IMR-90 (cell line): Measurements from ENCODE around the gene FAM13B. TPM values are rescaled to one million over a fixed set of nuclear protein-coding genes. Genes with fewer than 3 reads are reported as not detected.

Experiments
- ATAC-seq: fragments of 200-7000 bp; cut with Tn5 transposase; 2 replicates; pipeline ENCODE4 v1.9.1; 2020; ENCODE audit warnings: low read depth, mild to moderate bottlenecking, moderate library complexity
- BruUV-seq: library from RNA; stranded (reverse); fragments of 400-500 nt; replicated peaks from 2 replicates; lab custom pipeline; 2021; lab: Mats Ljungman, UMichigan
- CTCF ChIA-PET: fragments of 300-600 bp; formaldehyde crosslinking; extraction: SDS; loops from one replicate; lab custom pipeline; 2021; ENCODE audit warnings: antibody characterized with exemption; lab: Yijun Ruan, JAX
- POLR2A ChIA-PET: fragments of 300-600 bp; sonication (Branson Sonifier 250); formaldehyde crosslinking; loops from one replicate; lab custom pipeline; 2022; ENCODE audit warnings: antibody characterized with exemption; ENCODE audit not compliant: unreplicated experiment; lab: Charles Lee
- DNase-seq: peaks from one replicate; pipeline ENCODE4 v3.0.0; 2013
- H2AFZ ChIP-seq: replicated peaks from 2 replicates; pipeline ENCODE3; 2013; ENCODE audit warnings: low read length, mild to moderate bottlenecking; ENCODE audit not compliant: poor library complexity
- H2AK5ac ChIP-seq: 2 replicates; pipeline ENCODE4 v1.6.1; 2013; ENCODE audit warnings: low read depth, low read length, inconsistent platforms
- H2AK9ac ChIP-seq: replicated peaks from 2 replicates; pipeline ENCODE3; 2013; ENCODE audit warnings: mild to moderate bottlenecking, low read depth, low read length, moderate library complexity; ENCODE audit not compliant: poor library complexity
- H2BK120ac ChIP-seq: 2 replicates; pipeline ENCODE4 v1.6.1; 2013; ENCODE audit warnings: low read depth, low read length, inconsistent platforms
- H2BK15ac ChIP-seq: 3 replicates; pipeline ENCODE4 v1.6.1; 2013; ENCODE audit warnings: low read depth, low read length, inconsistent platforms
- H2BK20ac ChIP-seq: 2 replicates; pipeline ENCODE4 v1.6.1; 2013; ENCODE audit warnings: low read depth, mild to moderate bottlenecking, inconsistent platforms, low read length, moderate library complexity
- H2BK5ac ChIP-seq: 2 replicates; pipeline ENCODE4 v1.6.1; 2013; ENCODE audit warnings: mild to moderate bottlenecking, low read depth, low read length, inconsistent platforms; ENCODE audit not compliant: poor library complexity, severe bottlenecking
- H3K14ac ChIP-seq: replicated peaks from 2 replicates; pipeline ENCODE4 v1.6.1; 2013; ENCODE audit warnings: low read depth, low read length, inconsistent platforms
- H3K18ac ChIP-seq: 2 replicates; pipeline ENCODE4 v1.6.1; 2013; ENCODE audit warnings: low read depth, low read length, control low read depth
- H3K23ac ChIP-seq: 2 replicates; pipeline ENCODE4 v1.6.1; 2013; ENCODE audit warnings: low read depth, low read length, inconsistent platforms
- H3K27ac ChIP-seq: 2 replicates; pipeline ENCODE4 v1.5.1; 2013; ENCODE audit warnings: mild to moderate bottlenecking, control low read depth, low read length; ENCODE audit not compliant: insufficient read depth
- H3K27me3 ChIP-seq: 2 replicates; pipeline ENCODE4 v1.6.1; 2013; ENCODE audit warnings: low read length; ENCODE audit not compliant: control insufficient read depth, insufficient read depth
- H3K36me3 ChIP-seq: 2 replicates; pipeline ENCODE4 v1.6.1; 2013; ENCODE audit warnings: low read length, mixed read lengths; ENCODE audit not compliant: control insufficient read depth, insufficient read depth
- H3K4ac ChIP-seq: 2 replicates; pipeline ENCODE4 v1.6.1; 2013; ENCODE audit warnings: low read depth, low read length, inconsistent platforms
- H3K4me1 ChIP-seq: 2 replicates; pipeline ENCODE4 v1.6.1; 2013; ENCODE audit warnings: low read length, mixed read lengths; ENCODE audit not compliant: control insufficient read depth, insufficient read depth
- H3K4me2 ChIP-seq: 2 replicates; pipeline ENCODE4 v1.6.1; 2013; ENCODE audit warnings: low read depth, mild to moderate bottlenecking, control low read depth, low read length, moderate library complexity
- H3K4me3 ChIP-seq: 2 replicates; pipeline ENCODE4 v1.5.1; 2013; ENCODE audit warnings: low read depth, mild to moderate bottlenecking, control low read depth, low read length, moderate library complexity; ENCODE audit not compliant: insufficient read depth
- H3K56ac ChIP-seq: 2 replicates; pipeline ENCODE4 v1.6.1; 2013; ENCODE audit warnings: low read length, inconsistent platforms; ENCODE audit not compliant: insufficient read depth; ENCODE audit errors: extremely low read depth
- H3K79me1 ChIP-seq, 2 experiments: 2 replicates each; pipeline ENCODE4 v1.6.1; 2013; ENCODE audit warnings: low read length in 2 of 2, inconsistent platforms in 1 of 2, low read depth in 1 of 2
- H3K9ac ChIP-seq: 2 replicates; pipeline ENCODE4 v1.6.1; 2013; ENCODE audit warnings: low read depth, low read length, control low read depth
- H3K9me1 ChIP-seq: 2 replicates; pipeline ENCODE4 v1.6.1; 2013; ENCODE audit warnings: low read length, inconsistent platforms; ENCODE audit not compliant: insufficient read depth
- H3K9me3 ChIP-seq: 2 replicates; pipeline ENCODE4 v1.6.1; 2013; ENCODE audit warnings: low read length; ENCODE audit not compliant: control insufficient read depth, insufficient read depth
- H4K20me1 ChIP-seq: 2 replicates; pipeline ENCODE4 v1.6.1; 2013; ENCODE audit warnings: low read length, inconsistent platforms; ENCODE audit not compliant: insufficient read depth
- H4K5ac ChIP-seq: 2 replicates; pipeline ENCODE4 v1.6.1; 2013; ENCODE audit warnings: mild to moderate bottlenecking, low read depth, low read length, control low read depth
- H4K8ac ChIP-seq, 2 experiments: 2 replicates each; pipeline ENCODE4 v1.6.1; 2013; ENCODE audit warnings: low read depth in 2 of 2, low read length in 2 of 2, control low read depth in 1 of 2, inconsistent platforms in 1 of 2
- H4K91ac ChIP-seq: 2 replicates; pipeline ENCODE4 v1.6.1; 2013; ENCODE audit warnings: low read depth, low read length, inconsistent platforms; ENCODE audit not compliant: insufficient read depth
- BHLHE40 ChIP-seq: fragments of 150-350 bp; IDR thresholded peaks from 2 replicates; pipeline ENCODE4 v1.6.1; 2016; ENCODE audit warnings: mild to moderate bottlenecking, low read depth, low read length
- CHD1 ChIP-seq: IDR thresholded peaks from 2 replicates; pipeline ENCODE4 v1.6.1; 2012; ENCODE audit warnings: low read depth, low read length, improper control_type of control experiment
- MAFK ChIP-seq: IDR thresholded peaks from 2 replicates; pipeline ENCODE4 v1.6.1; 2012; ENCODE audit warnings: low read depth, low read length, improper control_type of control experiment
- MAZ ChIP-seq: IDR thresholded peaks from 2 replicates; pipeline ENCODE4 v1.6.1; 2012; ENCODE audit warnings: low read depth, mild to moderate bottlenecking, low read length, improper control_type of control experiment, moderate library complexity, borderline replicate concordance
- MXI1 ChIP-seq: IDR thresholded peaks from 2 replicates; pipeline ENCODE4 v1.6.1; 2012; ENCODE audit warnings: low read depth, mild to moderate bottlenecking, low read length, moderate library complexity, borderline replicate concordance
- NFE2L2 ChIP-seq: fragments of 150-350 bp; IDR thresholded peaks from 2 replicates; pipeline ENCODE4 v1.6.1; 2016; ENCODE audit warnings: low read depth, mild to moderate bottlenecking, low read length
- RAD21 ChIP-seq: IDR thresholded peaks from 2 replicates; pipeline ENCODE4 v1.6.1; 2012; ENCODE audit warnings: low read length, improper control_type of control experiment
- RCOR1 ChIP-seq: IDR thresholded peaks from 2 replicates; pipeline ENCODE4 v1.6.1; 2012; ENCODE audit warnings: mild to moderate bottlenecking, low read length, improper control_type of control experiment; ENCODE audit not compliant: insufficient replicate concordance
- SMC3 ChIP-seq: fragments of 150-350 bp; IDR thresholded peaks from 2 replicates; pipeline ENCODE4 v1.6.1; 2016; ENCODE audit warnings: low read depth, mild to moderate bottlenecking, antibody characterized with exemption, low read length, moderate library complexity
- USF2 ChIP-seq: fragments of 150-350 bp; IDR thresholded peaks from 2 replicates; pipeline ENCODE4 v1.6.1; 2017; ENCODE audit warnings: mild to moderate bottlenecking, antibody characterized with exemption, low read length, low read depth
- dilution Hi-C: fragments of 300-500 bp; cut with HindIII; formaldehyde crosslinking; loops from one replicate; pipeline ENCODE4 v1.14.3; 2018; ENCODE audit warnings: low sequenced_read_pairs; ENCODE audit not compliant: unreplicated experiment
- in situ Hi-C: fragments of 300-500 bp; cut with MboI; formaldehyde crosslinking; loops from 3 replicates; pipeline ENCODE4 v1.14.3; 2019; ENCODE audit warnings: low sequenced_read_pairs, inconsistent platforms, mixed read lengths
- intact Hi-C: fragments of 100-400 bp; cut with micrococcal nuclease; formaldehyde crosslinking; loops from 2 replicates; pipeline ENCODE4 v1.10.0; 2022
- polyA plus RNA-seq, 3 experiments: library from polyadenylated mRNA; depleted of rRNA; stranded (reverse); fragments of >200 nt; gene quantifications; 2 replicates each; pipeline ENCODE4 v1.2.3, GENCODE V29; 2012; ENCODE audit warnings: low replicate concordance in 1 of 3
- total RNA-seq: library from RNA; depleted of rRNA; stranded (reverse); fragments of >200 nt; gene quantifications from 2 replicates; pipeline ENCODE4 v1.2.3, GENCODE V29; 2012
- TF ChIP-seq, protein P1 (sequence below): fragments of 150-350 bp; IDR thresholded peaks from 2 replicates; pipeline ENCODE4 v1.6.1; 2016; ENCODE audit warnings: low read depth, mild to moderate bottlenecking, low read length, moderate library complexity, borderline replicate concordance

The FAM13B gene
- total and polyA plus RNA-seq, 2 of the 4 experiments (the other 2 are of a cell fraction): 14.6 to 15.1 TPM

DNA sequence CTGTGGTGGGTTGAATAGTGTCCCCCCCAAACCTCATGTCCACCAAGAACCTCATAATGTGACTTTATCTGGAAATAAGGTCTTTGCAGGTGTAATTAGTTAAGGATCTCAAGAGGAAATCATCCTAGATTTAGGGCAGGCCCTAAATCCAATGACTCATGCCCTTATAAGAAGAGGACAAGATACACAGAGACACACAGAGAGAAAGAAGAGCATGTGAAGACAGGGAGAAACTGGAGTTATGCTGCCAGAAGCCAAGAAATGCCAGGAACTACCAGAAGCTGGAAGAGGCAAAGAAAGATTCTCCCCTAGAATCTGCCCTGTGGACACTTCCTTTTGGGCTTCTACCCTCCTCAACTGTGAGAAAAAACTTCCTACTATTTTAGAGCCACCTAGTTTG is 8.8 kb downstream of the FAM13B start:
- Histone ChIP-seq H3K27ac (no peak overlapping the region), H3K27me3 (no peaks in the 10 kb centered on the region), H3K18ac (no peak overlapping the region), H3K4ac (no peak overlapping the region), H3K14ac (no peak overlapping the region), H2BK15ac (no peak overlapping the region), H2AK5ac (no peak overlapping the region), H2BK120ac (no peak overlapping the region), H2BK20ac (no peak overlapping the region), H3K4me1 (peaks cover 2% of the 10 kb centered on the region; the same call in 1 of the 2 replicates), H2AFZ (no peak overlapping the region), H4K8ac (no peak overlapping the region), H3K9me3 (no peaks in the 10 kb centered on the region), H3K23ac (0 out of 2 replicates have a peak overlapping the region, but pooled peaks have one; percentile 12), H4K5ac (no peak overlapping the region), H4K20me1 (peaks cover 65% of the 10 kb centered on the region), H3K56ac (no peak overlapping the region), H3K4me2 (no peak overlapping the region), H3K9ac (no peak overlapping the region), H3K79me1 (peaks cover 9 to 30% of the 10 kb centered on the region in 2 experiments; a peak in 3 of 4 replicates), H3K36me3 (0 out of 2 replicates have a peak, but pooled peaks cover 1% of the 10 kb centered on the region), H2AK9ac (no peak overlapping the region), H4K91ac (no peak overlapping the region), H3K9me1 (peaks cover 4% of the 10 kb centered on the region), H2BK5ac (no peak overlapping the region), H3K4me3 (no peak overlapping the region)
- peak; percentile 70 for ATAC-seq
- ChIA-PET POLR2A (no interaction called here), CTCF (interaction anchor here (2.0 kb wide), 1 partner anchor 12 kb away, joined by 5 read pairs; no protein-coding TSS in a partner anchor)
- DNase-seq: peak; percentile 19
- in situ Hi-C loops (no loop called here), intact Hi-C loops (no loop called here), dilution Hi-C loops (no loop called here)
- BruUV-seq: no TSS peak
- TF ChIP-seq NFE2L2 (no peak), CHD1 (no peak), MAFK (no peak), SMC3 (no peak), BHLHE40 (no peak), MAZ (no peak), RAD21 (no peak), MXI1 (no peak), RCOR1 (no peak), USF2 (no peak)
- TF ChIP-seq, protein P1, sequence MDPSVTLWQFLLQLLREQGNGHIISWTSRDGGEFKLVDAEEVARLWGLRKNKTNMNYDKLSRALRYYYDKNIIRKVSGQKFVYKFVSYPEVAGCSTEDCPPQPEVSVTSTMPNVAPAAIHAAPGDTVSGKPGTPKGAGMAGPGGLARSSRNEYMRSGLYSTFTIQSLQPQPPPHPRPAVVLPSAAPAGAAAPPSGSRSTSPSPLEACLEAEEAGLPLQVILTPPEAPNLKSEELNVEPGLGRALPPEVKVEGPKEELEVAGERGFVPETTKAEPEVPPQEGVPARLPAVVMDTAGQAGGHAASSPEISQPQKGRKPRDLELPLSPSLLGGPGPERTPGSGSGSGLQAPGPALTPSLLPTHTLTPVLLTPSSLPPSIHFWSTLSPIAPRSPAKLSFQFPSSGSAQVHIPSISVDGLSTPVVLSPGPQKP: no peak
